Muscle of arm (tissue), 12 donors: ENCODE measurements around the gene FSTL5. TPM values are rescaled to one million over a fixed set of nuclear protein-coding genes. Genes with fewer than 3 reads are reported as not detected.

Source experiments
- DNase-seq: peaks from one replicate; pipeline ENCODE4 v3.0.0-alpha.2; 2013
- polyA plus RNA-seq, 12 donors: library from polyadenylated mRNA; unstranded; fragments of 120-200 nt; gene quantifications; one replicate each; pipeline ENCODE4 v1.2.1, GENCODE V29; 2013; ENCODE audit not compliant: insufficient read length in 12 of 12

FSTL5 gene
- polyA plus RNA-seq, 12 donors = 1.3 to 8.6 (median 5.2) TPM; not detected in 1

- DNase-seq = no peak
Measured at GRCh38 chr4:161457906-161458305, 705.9 kb downstream of the FSTL5 start.

GRCh38 chr4:161457311-161457710 is 706.5 kb downstream of the FSTL5 start:
- DNase-seq = no peak

GRCh38 chr4:161454860-161455259 is 708.9 kb downstream of the FSTL5 start:
- no peak for DNase-seq

GRCh38 chr4:161448550-161449180 is 715.1 kb downstream of the FSTL5 start:
- DNase-seq = no peak

GRCh38 chr4:161444626-161445025 is 719.2 kb downstream of the FSTL5 start:
- DNase-seq = no peak

- no peak for DNase-seq
Measured at GRCh38 chr4:161442921-161443320, 720.9 kb downstream of the FSTL5 start.

- DNase-seq = no peak
Measured at GRCh38 chr4:161438096-161438495, 725.7 kb downstream of the FSTL5 start.

GRCh38 chr4:161428180-161428965 is 735.4 kb downstream of the FSTL5 start:
- no peak for DNase-seq

- DNase-seq = no peak
Measured at GRCh38 chr4:161419822-161420221, 744.0 kb downstream of the FSTL5 start.

- no peak for DNase-seq
Measured at GRCh38 chr4:161411901-161412300, 751.9 kb downstream of the FSTL5 start.

- no peak for DNase-seq
Measured at GRCh38 chr4:161404346-161405110, 759.3 kb downstream of the FSTL5 start.

GRCh38 chr4:161403781-161404180 is 760.0 kb downstream of the FSTL5 start:
- no peak for DNase-seq

GRCh38 chr4:161393602-161394001 is 770.2 kb downstream of the FSTL5 start:
- no peak for DNase-seq

- no peak for DNase-seq
Measured at GRCh38 chr4:161382655-161383054, 781.1 kb downstream of the FSTL5 start.

- no peak for DNase-seq
Measured at GRCh38 chr4:161376275-161376674, 787.5 kb downstream of the FSTL5 start.

- DNase-seq = no peak
Measured at GRCh38 chr4:161364681-161365080, 799.1 kb downstream of the FSTL5 start.

GRCh38 chr4:161360982-161361381 is 802.8 kb downstream of the FSTL5 start:
- DNase-seq = no peak

GRCh38 chr4:161359491-161359890 is 804.3 kb downstream of the FSTL5 start:
- DNase-seq = no peak

- DNase-seq = no peak
Measured at GRCh38 chr4:161356351-161356750, 807.4 kb downstream of the FSTL5 start.

GRCh38 chr4:161350946-161351345 is 812.9 kb downstream of the FSTL5 start:
- no peak for DNase-seq

GRCh38 chr4:161345741-161346140 is 818.1 kb downstream of the FSTL5 start:
- DNase-seq = no peak

- no peak for DNase-seq
Measured at GRCh38 chr4:161343569-161343950, 820.2 kb downstream of the FSTL5 start.
